A549 (cell line): Measurements from ENCODE around the gene HEXIM1. TPM values are rescaled to one million over a fixed set of nuclear protein-coding genes. Genes with fewer than 3 reads are reported as not detected.

Source experiments
- BCL3 ChIP-seq: fragments of >200 bp; sonication (Bioruptor Twin); formaldehyde crosslinking; IDR thresholded peaks from 3 replicates; pipeline ENCODE4 v1.6.1; 2016
- CTCF ChIP-seq: fragments of >200 bp; sonication (Bioruptor Twin); formaldehyde crosslinking; IDR thresholded peaks from 3 replicates; pipeline ENCODE4 v1.5.1; 2016
- E2F6 ChIP-seq: IDR thresholded peaks from 2 replicates; pipeline ENCODE4 v1.6.1; 2012; ENCODE audit warnings: low read depth, borderline replicate concordance
- ELK1 ChIP-seq: fragments of 150-350 bp; IDR thresholded peaks from 2 replicates; pipeline ENCODE4 v1.6.1; 2014; ENCODE audit warnings: low read depth, mild to moderate bottlenecking, low read length
- EP300 ChIP-seq, 2 experiments: fragments of >200 bp; sonication (Bioruptor Twin); formaldehyde crosslinking; IDR thresholded peaks; 2 replicates in 1 of 2; 3 replicates in 1 of 2; pipeline ENCODE4 v1.6.1; 2016 to 2017
- FOSB ChIP-seq: fragments of 250-450 bp; sonication (Bioruptor Pico); IDR thresholded peaks from 2 replicates; pipeline ENCODE4 v1.5.0; 2020; ENCODE audit warnings: mild to moderate bottlenecking, moderate library complexity
- HDAC2 ChIP-seq: fragments of 200-600 bp; sonication (generic); IDR thresholded peaks from 2 replicates; pipeline ENCODE4 v1.6.1; 2016
- HEYL ChIP-seq: fragments of 250-450 bp; sonication (Bioruptor Pico); IDR thresholded peaks from 2 replicates; pipeline ENCODE4 v1.8.0; 2021; ENCODE audit warnings: mild to moderate bottlenecking, moderate library complexity
- HOXA7 ChIP-seq: fragments of 250-450 bp; sonication (Bioruptor Pico); IDR thresholded peaks from 2 replicates; pipeline ENCODE4 v1.5.0; 2020; ENCODE audit warnings: mild to moderate bottlenecking, moderate library complexity
- JUNB ChIP-seq: fragments of >200 bp; sonication (Bioruptor Twin); formaldehyde crosslinking; IDR thresholded peaks from 2 replicates; pipeline ENCODE4 v1.6.1; 2016
- KDM1A ChIP-seq: fragments of 200-600 bp; sonication (generic); IDR thresholded peaks from 2 replicates; pipeline ENCODE4 v1.6.1; 2016; ENCODE audit warnings: low read depth, mild to moderate bottlenecking
- MAZ ChIP-seq: fragments of 150-350 bp; IDR thresholded peaks from 2 replicates; pipeline ENCODE4 v1.6.1; 2014; ENCODE audit warnings: antibody characterized with exemption, low read depth, low read length, borderline replicate concordance
- MYC ChIP-seq: IDR thresholded peaks from 2 replicates; pipeline ENCODE4 v1.6.1; 2012; ENCODE audit warnings: mild to moderate bottlenecking, inconsistent platforms, low read length, improper control_type of control experiment, borderline replicate concordance
- NFE2L2 ChIP-seq: fragments of 150-350 bp; conservative IDR thresholded peaks from 2 replicates; pipeline ENCODE4 v1.6.1; 2014; ENCODE audit warnings: low read length
- NPAS2 ChIP-seq: fragments of 250-450 bp; sonication (Bioruptor Pico); IDR thresholded peaks from 2 replicates; pipeline ENCODE4 v1.8.0; 2022; ENCODE audit warnings: mild to moderate bottlenecking, moderate library complexity, borderline replicate concordance
- PBX3 ChIP-seq: IDR thresholded peaks from 2 replicates; pipeline ENCODE4 v1.6.1; 2012
- POLR2AphosphoS2 ChIP-seq: conservative IDR thresholded peaks from 2 replicates; pipeline ENCODE4 v1.6.1; 2012; ENCODE audit warnings: low read length, improper control_type of control experiment, inconsistent platforms
- RAD21 ChIP-seq, 2 experiments: fragments of >200 bp in 1 of 2; sonication (Bioruptor Twin) in 1 of 2; formaldehyde crosslinking in 1 of 2; IDR thresholded peaks in 1 of 2; conservative IDR thresholded peaks in 1 of 2; 2 replicates in 1 of 2; 3 replicates in 1 of 2; pipeline ENCODE4 v1.6.1; 2012 to 2018; ENCODE audit warnings: inconsistent platforms in 1 of 2
- RARB ChIP-seq: fragments of 250-450 bp; sonication (Bioruptor Pico); IDR thresholded peaks from 2 replicates; pipeline ENCODE4 v1.8.0; 2021; ENCODE audit warnings: mild to moderate bottlenecking, moderate library complexity
- RCOR1 ChIP-seq: fragments of 150-350 bp; IDR thresholded peaks from 2 replicates; pipeline ENCODE4 v1.6.1; 2014; ENCODE audit warnings: antibody characterized with exemption, low read length, low read depth
- RFX5 ChIP-seq: fragments of 450-650 bp; IDR thresholded peaks from 2 replicates; pipeline ENCODE4 v1.7.1; 2014; ENCODE audit warnings: antibody characterized with exemption, mild to moderate bottlenecking, moderate library complexity
- TFCP2L1 ChIP-seq: fragments of 250-450 bp; sonication (Bioruptor Pico); IDR thresholded peaks from 2 replicates; pipeline ENCODE4 v1.5.0; 2021; ENCODE audit warnings: mild to moderate bottlenecking
- TP53 ChIP-seq: fragments of 250-450 bp; sonication (Bioruptor Pico); IDR thresholded peaks from 2 replicates; pipeline ENCODE4 v1.5.0; 2021; ENCODE audit warnings: mild to moderate bottlenecking, moderate library complexity
- ZSCAN20 ChIP-seq: fragments of 250-450 bp; sonication (Bioruptor Pico); IDR thresholded peaks from 2 replicates; pipeline ENCODE4 v1.8.0; 2022; ENCODE audit warnings: mild to moderate bottlenecking, moderate library complexity
- polyA plus RNA-seq, 4 experiments: library from polyadenylated mRNA; depleted of rRNA in 3 of 4; stranded (reverse); fragments of >200 nt; fragmentation: RNase III in 1 of 4; extraction: RNeasy Plus Mini Kit Qiagen cat#74134 plus additional on column Dnase treatment in 1 of 4; gene quantifications; 2 replicates in 3 of 4; 3 replicates in 1 of 4; pipeline ENCODE4 v1.2.3, GENCODE V29; 2011 to 2017
- TF ChIP-seq, protein P1 (sequence below): fragments of 250-450 bp; sonication (Bioruptor Pico); IDR thresholded peaks from 2 replicates; pipeline ENCODE4 v1.5.0; 2020; ENCODE audit warnings: low read depth, mild to moderate bottlenecking, moderate library complexity

The HEXIM1 gene
- polyA plus RNA-seq, 2 of the 4 experiments (the other 2 are of a cell fraction), result 54.0 to 143 TPM

DNA sequence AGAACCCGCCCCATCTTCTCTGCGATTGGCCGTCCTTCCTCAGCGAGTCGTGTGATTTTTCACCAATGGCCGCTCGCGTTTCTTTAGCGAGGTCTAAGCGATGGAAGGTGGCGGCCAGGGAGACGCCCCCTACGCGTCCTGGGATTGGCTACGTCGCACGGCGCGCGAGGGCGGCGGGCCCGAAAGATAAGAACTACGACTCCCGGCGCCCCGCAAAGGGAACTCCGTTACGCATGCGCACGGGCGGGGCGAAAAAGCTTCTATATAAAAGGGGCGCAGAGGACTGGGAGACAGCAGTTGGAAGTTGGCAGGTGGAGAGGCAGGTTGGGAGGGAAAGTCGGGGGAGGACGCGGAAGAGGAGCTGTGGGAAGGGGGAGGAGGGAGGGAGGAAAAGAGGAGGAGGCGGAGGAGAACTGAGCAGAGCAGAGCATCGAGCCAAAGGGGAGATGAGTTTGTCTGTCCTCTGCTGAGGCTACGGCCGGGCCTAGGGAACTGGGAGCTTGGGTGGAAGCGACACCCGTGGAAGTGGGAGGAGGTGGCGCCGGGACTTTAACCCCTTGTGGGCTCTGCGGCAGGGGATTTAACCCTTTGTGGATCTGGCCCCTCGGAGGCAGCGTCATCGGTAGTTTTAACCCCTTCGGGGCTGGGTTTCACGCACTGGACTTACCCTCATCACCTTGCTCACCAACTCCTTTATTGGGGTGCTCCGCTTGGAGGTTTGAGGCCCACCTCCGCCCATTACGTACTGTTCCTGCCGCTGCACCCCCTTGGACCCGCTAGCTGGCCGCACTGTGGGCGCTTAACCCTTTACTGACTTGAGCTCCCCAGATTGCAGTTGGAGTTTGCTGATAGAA lies at the start of gene HEXIM1 (continued):
- TF ChIP-seq MAZ (peak; percentile 99), BCL3 (peak; percentile 100), RAD21 (conservative IDR thresholded peaks at IDR 0.05 in 1 of 2, IDR thresholded peaks at IDR 0.05 in 1 of 2) (peak in 1 of 2 experiments; percentile 7; a peak in 1 of 5 replicates), EP300 (IDR thresholded peaks at IDR 0.05) (no peak), HEYL (CRISPR knock-in tag) (no peak), TFCP2L1 (CRISPR knock-in tag) (peak; percentile 100), RFX5 (peak; percentile 69), NPAS2 (CRISPR knock-in tag) (no peak), HOXA7 (CRISPR knock-in tag) (peak; percentile 99), POLR2AphosphoS2 (peak; percentile 96), TP53 (CRISPR knock-in tag) (peak; percentile 99), MYC (peak; percentile 61; the same call in 1 of the 2 replicates), NFE2L2 (no peak), RARB (CRISPR knock-in tag) (peak; percentile 98), PBX3 (peak; percentile 98), CTCF (no peak), ZSCAN20 (no peak), E2F6 (no peak), FOSB (CRISPR knock-in tag) (peak; percentile 99), RCOR1 (no peak), ELK1 (no peak; the same call in 1 of the 2 replicates), JUNB (no peak), HDAC2 (peak; percentile 87; the same call in 1 of the 2 replicates), KDM1A (no peak)
- TF ChIP-seq, protein P1, sequence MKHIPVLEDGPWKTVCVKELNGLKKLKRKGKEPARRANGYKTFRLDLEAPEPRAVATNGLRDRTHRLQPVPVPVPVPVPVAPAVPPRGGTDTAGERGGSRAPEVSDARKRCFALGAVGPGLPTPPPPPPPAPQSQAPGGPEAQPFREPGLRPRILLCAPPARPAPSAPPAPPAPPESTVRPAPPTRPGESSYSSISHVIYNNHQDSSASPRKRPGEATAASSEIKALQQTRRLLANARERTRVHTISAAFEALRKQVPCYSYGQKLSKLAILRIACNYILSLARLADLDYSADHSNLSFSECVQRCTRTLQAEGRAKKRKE (CRISPR knock-in tag), result peak; percentile 75; the same call in 1 of the 2 replicates
